K562 (cell line): ENCODE data around the gene RUNX1. TPM values are rescaled to one million over a fixed set of nuclear protein-coding genes. Genes with fewer than 3 reads are reported as not detected.
A peak's percentile ranks its signal among the peaks of the same experiment; 100 is the strongest.

Source experiments
- ATF3 ChIP-seq, 2 experiments: fragments of 450-650 bp in 1 of 2; sonication (generic) in 1 of 2; formaldehyde crosslinking in 1 of 2; IDR thresholded peaks in 1 of 2; conservative IDR thresholded peaks in 1 of 2; 2 replicates each; pipeline versions ENCODE4 v1.6.1 to v1.8.1; 2016 to 2023; ENCODE audit warnings: mild to moderate bottlenecking in 2 of 2, moderate library complexity in 2 of 2, inconsistent platforms in 1 of 2, missing genetic modification reagents in 1 of 2
- ERF ChIP-seq: fragments of 450-650 bp; formaldehyde crosslinking; IDR thresholded peaks from 2 replicates; pipeline ENCODE4 v1.4.0; 2020; ENCODE audit warnings: mild to moderate bottlenecking, mixed read lengths
- HDAC1 ChIP-seq, 2 experiments: fragments of 450-650 bp; IDR thresholded peaks; 2 replicates each; pipeline ENCODE4 v1.6.1; 2016 to 2017; ENCODE audit warnings: inconsistent platforms in 1 of 2, mild to moderate bottlenecking in 1 of 2, moderate library complexity in 1 of 2
- IFI16 ChIP-seq: fragments of 250-450 bp; sonication (Bioruptor Pico); IDR thresholded peaks from 2 replicates; pipeline ENCODE4 v2.1.2; 2022; ENCODE audit warnings: mild to moderate bottlenecking, inconsistent platforms
- JUN ChIP-seq, 2 experiments: sonication (generic) in 1 of 2; formaldehyde crosslinking in 1 of 2; IDR thresholded peaks; 2 replicates each; pipeline versions ENCODE4 v1.6.1 to v1.8.0; 2012 to 2022; ENCODE audit warnings: borderline replicate concordance in 2 of 2, mild to moderate bottlenecking in 2 of 2, improper control_type of control experiment in 1 of 2, low read depth in 1 of 2, low read length in 1 of 2, missing genetic modification reagents in 1 of 2
- KAT8 ChIP-seq: fragments of 450-650 bp; IDR thresholded peaks from 2 replicates; pipeline ENCODE4 v1.6.1; 2016; ENCODE audit warnings: low read depth, mild to moderate bottlenecking
- L3MBTL2 ChIP-seq: fragments of 450-650 bp; IDR thresholded peaks from 2 replicates; pipeline ENCODE4 v1.6.1; 2016; ENCODE audit warnings: mild to moderate bottlenecking, moderate library complexity
- LARP7 ChIP-seq: fragments of 450-650 bp; IDR thresholded peaks from 2 replicates; pipeline ENCODE4 v1.6.1; 2016
- MTA3 ChIP-seq: fragments of 450-650 bp; formaldehyde crosslinking; IDR thresholded peaks from 2 replicates; pipeline ENCODE4 v1.6.1; 2017; ENCODE audit warnings: mild to moderate bottlenecking, borderline replicate concordance
- NBN ChIP-seq: fragments of 450-650 bp; IDR thresholded peaks from 2 replicates; pipeline ENCODE4 v1.6.1; 2016; ENCODE audit warnings: low read depth, mild to moderate bottlenecking
- PTTG1 ChIP-seq: fragments of 450-650 bp; IDR thresholded peaks from 2 replicates; pipeline ENCODE4 v1.6.1; 2016; ENCODE audit warnings: low read depth, mild to moderate bottlenecking, missing genetic modification characterization, missing compliant biosample characterization
- RREB1 ChIP-seq: fragments of 250-450 bp; sonication (Bioruptor Pico); IDR thresholded peaks from 2 replicates; pipeline ENCODE4 v1.4.0; 2020
- SRF ChIP-seq, 2 experiments: fragments of 250-450, 450-650 bp in 1 of 2; sonication (Bioruptor Pico) in 1 of 2; sonication (generic) in 1 of 2; formaldehyde crosslinking; IDR thresholded peaks; 2 replicates each; pipeline versions ENCODE4 v1.5.0 to v1.5.1; 2020 to 2022; ENCODE audit warnings: mild to moderate bottlenecking in 1 of 2, missing genetic modification reagents in 1 of 2
- ZNF140 ChIP-seq: fragments of 250-450 bp; sonication (Bioruptor Pico); IDR thresholded peaks from 2 replicates; pipeline ENCODE4 v1.8.0; 2021; ENCODE audit warnings: moderate library complexity, mild to moderate bottlenecking, inconsistent platforms
- ZNF263 ChIP-seq: sonication (generic); formaldehyde crosslinking; IDR thresholded peaks from 2 replicates; pipeline ENCODE4 v1.8.0; 2022; ENCODE audit warnings: mild to moderate bottlenecking, missing genetic modification reagents, borderline replicate concordance
- ZNF584 ChIP-seq: fragments of 200-800 bp; sonication (Bioruptor generic); IDR thresholded peaks from 2 replicates; pipeline ENCODE4 v1.6.1; 2016; ENCODE audit warnings: low read depth, mild to moderate bottlenecking, missing genetic modification characterization, missing compliant biosample characterization
- ZNF717 ChIP-seq: fragments of 250-450 bp; sonication (Bioruptor Pico); IDR thresholded peaks from 2 replicates; pipeline ENCODE4 v1.5.0; 2021
- polyA plus RNA-seq, 8 experiments: library from polyadenylated mRNA; depleted of rRNA in 4 of 8; stranded (reverse) in 5 of 8; unstranded in 3 of 8; fragments of >200 nt; fragmentation: Nextera tagmentation in 2 of 8; fragmentation: Illumina TruSeq in 1 of 8; extraction: Ambion mirVana in 2 of 8; extraction: Trizol in 1 of 8; gene quantifications; 2 replicates each; pipeline versions ENCODE4 v1.2.1 to v1.2.3, GENCODE V29; 2011 to 2014; ENCODE audit warnings: inconsistent platforms in 1 of 8, missing spikeins in 1 of 8
- total RNA-seq, 7 experiments: library from RNA; depleted of rRNA in 6 of 7; stranded (reverse); fragments of >200 nt in 6 of 7; fragmentation: Illumina TruSeq in 2 of 7; extraction: Trizol in 2 of 7; gene quantifications; 2 replicates each; pipeline versions ENCODE4 v1.2.1 to v1.2.3, GENCODE V29; 2011 to 2021; ENCODE audit warnings: low replicate concordance in 1 of 7
- TF ChIP-seq, protein P1 (sequence below): fragments of 450-650 bp; IDR thresholded peaks from 2 replicates; pipeline ENCODE4 v1.6.1; 2018; ENCODE audit warnings: mild to moderate bottlenecking, low read depth; ENCODE audit not compliant: partially characterized antibody

Gene RUNX1
- total and polyA plus RNA-seq, 9 of the 15 experiments (the other 6 are each of a cell fraction or from before 2014, with no cell fraction given) = 2.2 to 68.6 (median 17.8) TPM

DNA sequence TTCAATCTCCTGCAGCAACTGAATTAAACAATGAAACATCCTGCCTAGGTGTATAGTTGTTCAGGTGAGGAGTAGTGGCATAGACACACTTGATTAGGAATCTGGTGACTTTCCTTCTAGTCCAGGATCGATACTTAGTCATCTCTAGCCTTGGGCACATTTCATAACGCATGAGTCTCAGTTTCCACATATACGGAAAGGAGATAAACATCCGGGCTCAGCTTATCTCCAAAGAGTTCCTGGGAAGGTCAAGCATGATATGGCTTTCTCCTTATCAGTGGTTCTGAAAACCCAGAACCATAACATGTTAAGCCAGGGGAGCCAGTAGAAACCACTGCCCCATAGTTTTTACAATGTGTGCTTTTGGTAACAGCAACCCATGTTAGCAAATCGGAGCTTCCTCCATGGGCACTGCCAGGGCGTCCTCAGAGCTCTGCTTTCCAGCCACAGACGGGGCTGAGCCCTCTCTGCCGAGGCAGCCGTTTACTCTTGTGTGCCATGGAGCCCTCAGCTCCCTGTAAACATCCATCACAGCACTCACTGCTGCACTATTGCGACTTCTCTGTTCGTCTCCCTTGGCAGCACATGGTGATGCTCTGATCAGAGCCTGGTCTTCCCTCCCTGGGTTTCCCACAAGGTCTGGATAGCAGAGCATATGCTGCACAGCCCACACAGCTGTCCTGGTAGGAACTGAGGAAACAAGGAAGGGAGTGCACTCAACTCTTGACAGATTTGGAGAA lies 34.6 kb downstream of the RUNX1 start (continued):
- TF ChIP-seq RREB1 (CRISPR knock-in tag) (peak; percentile 54; the same call in 1 of the 2 replicates), HDAC1 (IDR thresholded peaks at IDR 0.05) (0 out of 4 replicates have a peak, but pooled peaks of 1 of the 2 experiments have one; percentile 21), MTA3 (peak; percentile 54; the same call in 1 of the 2 replicates), LARP7 (no peak), NBN (no peak), KAT8 (no peak), L3MBTL2 (peak; percentile 21; the same call in 1 of the 2 replicates), ATF3 (IDR thresholded peaks at IDR 0.05) (peak; percentile 22; the same call in 1 of the 2 replicates), ATF3 (CRISPR knock-in tag; conservative IDR thresholded peaks at IDR 0.05) (no peak), PTTG1 (tag) (no peak), IFI16 (CRISPR knock-in tag) (no peak), ZNF263 (CRISPR knock-in tag) (no peak), ZNF717 (no peak), JUN (IDR thresholded peaks at IDR 0.05; ENCODE audit: borderline replicate concordance, low read depth, low read length) (peak; percentile 41; the same call in 1 of the 2 replicates), JUN (CRISPR knock-in tag; IDR thresholded peaks at IDR 0.05; ENCODE audit: borderline replicate concordance) (no peak), ZNF140 (CRISPR knock-in tag) (no peak), ZNF584 (CRISPR knock-in tag) (no peak), ERF (CRISPR knock-in tag) (peak; percentile 69; the same call in 1 of the 2 replicates), SRF (CRISPR knock-in tag; IDR thresholded peaks at IDR 0.05) (no peak)
- TF ChIP-seq, protein P1, sequence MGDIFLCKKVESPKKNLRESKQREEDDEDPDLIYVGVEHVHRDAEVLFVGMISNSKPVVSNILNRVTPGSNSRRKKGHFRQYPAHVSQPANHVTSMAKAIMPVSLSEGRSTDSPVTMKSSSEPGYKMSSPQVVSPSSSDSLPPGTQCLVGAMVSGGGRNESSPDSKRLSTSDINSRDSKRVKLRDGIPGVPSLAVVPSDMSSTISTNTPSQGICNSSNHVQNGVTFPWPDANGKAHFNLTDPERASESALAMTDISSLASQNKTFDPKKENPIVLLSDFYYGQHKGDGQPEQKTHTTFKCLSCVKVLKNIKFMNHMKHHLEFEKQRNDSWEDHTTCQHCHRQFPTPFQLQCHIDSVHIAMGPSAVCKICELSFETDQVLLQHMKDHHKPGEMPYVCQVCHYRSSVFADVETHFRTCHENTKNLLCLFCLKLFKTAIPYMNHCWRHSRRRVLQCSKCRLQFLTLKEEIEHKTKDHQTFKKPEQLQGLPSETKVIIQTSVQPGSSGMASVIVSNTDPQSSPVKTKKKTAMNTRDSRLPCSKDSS = no peak
